Esophagus muscularis mucosa (tissue), 4 donors: ENCODE results near the gene COMMD4.

Experiments
- EP300 ChIP-seq: sonication (generic); formaldehyde crosslinking; IDR thresholded peaks from one replicate; pipeline ENCODE4 v1.6.1; 2017; ENCODE audit warnings: antibody characterized with exemption
- POLR2A ChIP-seq: fragments of 450-650 bp; IDR thresholded peaks from one replicate; pipeline ENCODE4 v1.6.1; 2017; ENCODE audit warnings: antibody characterized with exemption, moderate library complexity, mild to moderate bottlenecking, low read depth
- TF ChIP-seq, protein P1 (sequence below), 3 experiments: fragments of 200-600 bp in 2 of 3; fragments of 450-650 bp in 1 of 3; sonication (generic) in 2 of 3; IDR thresholded peaks; one replicate each; pipeline ENCODE4 v1.5.1; 2017 to 2019; ENCODE audit warnings: antibody characterized with exemption in 3 of 3, mild to moderate bottlenecking in 2 of 3, moderate library complexity in 1 of 3

DNA sequence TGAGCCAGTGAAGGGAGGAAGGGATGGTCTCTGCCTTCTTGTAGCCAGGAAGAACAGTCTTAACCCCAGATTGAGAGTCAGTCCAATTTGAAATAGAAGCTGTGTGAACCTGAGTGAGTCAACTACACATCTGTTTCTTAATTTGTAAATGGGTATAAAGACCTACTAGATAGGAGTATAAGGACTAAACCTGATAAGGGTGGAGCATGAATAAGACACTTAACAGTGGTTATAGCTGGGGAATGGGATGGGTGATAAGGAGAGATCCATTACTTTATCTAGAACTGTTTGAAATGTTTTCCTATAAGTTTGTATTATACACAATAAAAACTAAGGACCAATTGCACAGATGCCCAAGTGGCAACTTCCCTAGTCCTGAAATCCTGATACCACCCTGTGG lies 31.1 kb downstream of the COMMD4 start:
- TF ChIP-seq, protein P1, sequence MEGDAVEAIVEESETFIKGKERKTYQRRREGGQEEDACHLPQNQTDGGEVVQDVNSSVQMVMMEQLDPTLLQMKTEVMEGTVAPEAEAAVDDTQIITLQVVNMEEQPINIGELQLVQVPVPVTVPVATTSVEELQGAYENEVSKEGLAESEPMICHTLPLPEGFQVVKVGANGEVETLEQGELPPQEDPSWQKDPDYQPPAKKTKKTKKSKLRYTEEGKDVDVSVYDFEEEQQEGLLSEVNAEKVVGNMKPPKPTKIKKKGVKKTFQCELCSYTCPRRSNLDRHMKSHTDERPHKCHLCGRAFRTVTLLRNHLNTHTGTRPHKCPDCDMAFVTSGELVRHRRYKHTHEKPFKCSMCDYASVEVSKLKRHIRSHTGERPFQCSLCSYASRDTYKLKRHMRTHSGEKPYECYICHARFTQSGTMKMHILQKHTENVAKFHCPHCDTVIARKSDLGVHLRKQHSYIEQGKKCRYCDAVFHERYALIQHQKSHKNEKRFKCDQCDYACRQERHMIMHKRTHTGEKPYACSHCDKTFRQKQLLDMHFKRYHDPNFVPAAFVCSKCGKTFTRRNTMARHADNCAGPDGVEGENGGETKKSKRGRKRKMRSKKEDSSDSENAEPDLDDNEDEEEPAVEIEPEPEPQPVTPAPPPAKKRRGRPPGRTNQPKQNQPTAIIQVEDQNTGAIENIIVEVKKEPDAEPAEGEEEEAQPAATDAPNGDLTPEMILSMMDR (IDR thresholded peaks at IDR 0.05): no peak
- TF ChIP-seq EP300: no peak
- no peak for TF ChIP-seq POLR2A
